HG03045 (cell line): Measurements from ENCODE around the gene LRP8.

Source experiments
- ATAC-seq: cut with Tn5 transposase; IDR thresholded peaks from one replicate; pipeline ENCODE4 v1.9.1; 2021; ENCODE audit warnings: mild to moderate bottlenecking, moderate library complexity; ENCODE audit not compliant: unreplicated experiment

The LRP8 gene

DNA sequence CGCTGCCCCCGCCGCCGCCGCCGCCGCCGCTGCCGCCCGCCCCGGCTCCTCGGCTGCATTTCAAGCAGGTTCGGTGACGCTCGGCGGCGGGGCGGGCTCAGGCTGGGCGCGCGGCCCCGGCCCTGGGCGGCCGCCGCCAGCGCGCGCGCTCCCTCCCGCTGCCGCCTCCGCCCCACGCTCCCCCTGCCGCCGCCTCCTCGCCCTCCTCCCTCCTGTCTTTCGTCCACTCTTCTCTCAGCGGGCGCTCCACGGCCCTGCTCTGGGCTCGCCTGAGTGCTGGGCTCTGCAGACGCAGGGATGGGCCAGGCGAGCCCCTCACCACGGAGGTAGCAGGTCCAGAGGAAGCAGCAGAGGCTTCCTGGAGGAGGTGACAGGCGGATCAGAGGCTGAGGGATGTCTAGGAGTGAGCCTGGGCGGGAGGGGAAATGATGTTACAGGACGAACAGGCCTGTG lies at the start of gene LRP8:
TSS of gene LRP8 (minus strand) at position 62 of the 453 bp plus-strand sequence. CDS start 158 bp downstream, outside the sequence.
- peak; percentile 38 for ATAC-seq

DNA sequence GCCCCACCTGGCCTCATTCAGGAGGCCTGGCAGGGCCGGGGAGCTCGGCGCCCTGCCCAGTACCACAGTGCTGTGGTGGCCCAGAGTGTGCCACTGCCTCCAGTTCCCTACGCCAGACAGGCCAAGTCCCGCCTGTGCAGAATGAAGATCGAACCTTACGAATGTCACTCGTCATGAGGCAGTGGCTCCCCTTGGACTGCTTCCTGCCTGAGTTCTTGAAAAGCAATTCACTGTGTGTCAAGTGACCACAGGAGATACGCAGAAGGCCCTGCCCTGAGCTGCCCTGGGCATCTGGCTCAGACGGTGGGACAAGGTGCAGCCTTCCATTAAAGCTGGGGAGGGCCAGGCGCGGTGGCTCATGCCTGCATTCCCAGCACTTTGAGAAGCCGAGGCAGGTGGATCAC lies 49.6 kb upstream of the LRP8 start:
- no peak for ATAC-seq

DNA sequence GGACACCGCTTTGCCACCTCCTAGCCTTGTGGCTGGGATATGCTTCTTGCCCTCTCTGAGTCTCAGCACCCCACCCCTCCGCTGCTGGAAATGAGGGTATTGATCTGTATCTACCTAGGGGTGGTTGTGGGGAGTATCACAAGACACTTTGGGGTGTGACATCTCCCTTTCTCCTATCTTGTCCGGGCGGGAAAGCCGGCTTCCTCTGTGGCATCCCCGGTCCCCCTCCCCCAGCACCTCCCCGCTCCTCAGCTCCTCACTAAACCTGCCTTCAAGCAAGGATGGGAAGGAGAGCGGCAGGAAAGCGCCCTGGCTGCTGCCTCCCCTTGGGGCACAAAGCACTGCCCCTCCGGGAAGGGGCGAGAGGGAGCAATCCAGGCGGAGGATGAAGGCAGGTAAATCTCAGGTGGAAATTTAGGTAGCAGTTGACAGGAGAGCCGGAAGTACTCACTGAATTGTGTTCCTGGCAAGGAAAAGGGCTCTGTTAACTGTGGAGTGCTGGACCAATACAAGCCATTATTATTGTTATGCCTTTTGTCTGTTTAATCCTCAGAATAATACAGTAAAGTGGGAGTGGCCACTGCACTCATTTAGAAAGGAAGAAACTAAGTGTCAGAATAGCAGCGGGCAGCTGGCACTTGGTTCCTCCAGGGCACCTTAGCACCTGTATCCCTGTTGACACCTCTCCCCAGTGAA lies 49.0 kb upstream of the LRP8 start:
- ATAC-seq = no peak

DNA sequence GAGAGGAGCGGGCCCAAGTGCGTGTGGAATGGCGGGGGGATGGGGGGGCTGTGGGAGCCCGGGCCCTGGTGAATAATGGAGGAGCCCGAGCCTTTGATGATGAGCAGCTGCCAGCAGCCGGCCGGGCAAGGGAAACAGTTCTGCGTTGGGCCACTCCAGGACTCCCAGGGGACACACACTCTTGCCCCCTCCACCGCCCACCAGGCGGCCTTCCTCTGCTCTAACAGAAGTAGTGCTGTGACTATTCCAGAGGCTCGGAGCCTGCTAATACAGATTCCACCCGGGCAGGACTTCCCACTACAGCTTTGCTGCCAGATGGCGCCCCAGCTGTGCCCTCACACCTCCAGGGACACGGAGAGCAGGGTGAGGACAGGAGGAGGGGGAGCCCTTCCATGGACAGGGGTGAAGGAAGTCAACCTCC lies 48.2 kb upstream of the LRP8 start:
- ATAC-seq = no peak

DNA sequence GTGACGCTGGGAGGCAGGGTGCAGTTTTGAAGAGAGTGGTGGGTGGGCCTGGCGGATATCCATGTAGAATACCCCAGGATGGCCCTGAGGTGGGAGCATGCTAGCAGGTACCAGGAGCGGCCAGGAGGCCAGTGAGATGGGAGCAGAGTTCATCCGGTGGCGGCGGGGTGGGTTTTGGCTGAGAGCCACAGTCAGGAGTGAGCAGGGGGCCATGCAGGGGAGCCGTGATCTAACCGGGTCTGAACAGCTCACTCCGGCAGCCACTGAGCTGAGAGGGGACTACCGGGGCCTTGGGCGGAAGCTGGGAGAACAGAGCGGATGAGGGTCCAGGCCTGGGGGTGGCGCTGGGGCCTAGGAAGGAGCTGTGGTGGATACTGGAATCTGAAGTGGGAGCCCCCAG lies 47.6 kb upstream of the LRP8 start:
- no peak for ATAC-seq

DNA sequence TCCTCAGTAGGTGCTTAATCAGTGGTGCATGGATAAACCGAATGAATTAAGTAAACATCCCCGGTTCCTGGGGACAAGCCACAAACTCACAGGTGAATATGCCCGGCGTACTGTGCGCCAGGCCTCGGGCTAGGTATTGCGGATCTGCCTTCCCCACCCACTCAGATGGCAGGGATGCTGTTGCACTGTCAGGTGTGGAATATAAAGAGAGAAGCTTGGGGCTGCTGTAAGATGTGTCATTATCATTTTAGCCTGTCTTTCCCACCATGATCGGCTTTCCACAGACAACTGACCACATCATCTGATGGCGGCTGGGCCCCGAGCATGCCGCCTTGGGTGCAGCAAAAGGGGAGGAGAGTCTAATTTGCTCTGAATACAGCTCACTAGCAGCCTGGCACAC lies 45.4 kb upstream of the LRP8 start:
- no peak for ATAC-seq

DNA sequence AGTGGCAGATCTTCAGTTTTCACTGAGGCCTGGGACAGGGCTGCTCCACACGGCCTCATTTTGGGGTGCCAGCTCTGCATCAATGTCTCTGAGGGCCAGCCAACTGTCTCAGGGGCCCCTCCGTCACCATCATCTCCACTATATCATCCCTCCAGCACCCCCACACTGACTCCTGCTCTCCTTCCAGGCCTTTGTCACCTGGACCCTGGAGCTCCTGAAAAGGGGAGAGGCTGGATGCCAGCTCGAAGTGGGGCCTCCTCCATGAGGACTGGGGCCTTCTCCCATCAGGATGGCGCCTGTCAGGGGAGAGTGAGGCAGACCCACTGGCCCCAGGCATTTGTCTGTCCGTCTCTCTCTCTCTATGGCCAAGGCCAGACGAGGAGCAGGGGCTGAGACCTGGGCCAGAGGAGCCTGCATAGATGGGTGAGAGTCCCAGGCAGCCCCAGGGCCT lies 44.7 kb upstream of the LRP8 start:
- ATAC-seq = no peak

DNA sequence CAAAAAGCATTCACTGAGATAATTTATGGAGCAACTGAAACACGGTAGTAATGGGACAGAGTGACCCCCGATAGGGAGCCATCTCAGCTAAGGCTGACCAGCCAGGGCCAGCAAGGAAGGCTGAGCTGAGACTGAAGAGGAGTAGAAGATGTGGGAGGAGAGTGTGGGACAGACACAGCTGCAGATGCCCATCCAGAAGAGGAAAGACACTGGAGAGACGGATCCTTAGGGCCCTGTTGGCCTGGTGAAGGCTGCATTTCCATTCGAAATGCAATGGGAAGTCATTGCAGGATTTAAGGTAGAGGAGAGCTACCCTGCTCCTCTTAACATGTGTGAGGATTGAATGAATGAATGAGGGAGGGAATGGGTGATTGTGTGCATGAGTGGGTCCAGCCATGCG lies 44.0 kb upstream of the LRP8 start:
- no peak for ATAC-seq

DNA sequence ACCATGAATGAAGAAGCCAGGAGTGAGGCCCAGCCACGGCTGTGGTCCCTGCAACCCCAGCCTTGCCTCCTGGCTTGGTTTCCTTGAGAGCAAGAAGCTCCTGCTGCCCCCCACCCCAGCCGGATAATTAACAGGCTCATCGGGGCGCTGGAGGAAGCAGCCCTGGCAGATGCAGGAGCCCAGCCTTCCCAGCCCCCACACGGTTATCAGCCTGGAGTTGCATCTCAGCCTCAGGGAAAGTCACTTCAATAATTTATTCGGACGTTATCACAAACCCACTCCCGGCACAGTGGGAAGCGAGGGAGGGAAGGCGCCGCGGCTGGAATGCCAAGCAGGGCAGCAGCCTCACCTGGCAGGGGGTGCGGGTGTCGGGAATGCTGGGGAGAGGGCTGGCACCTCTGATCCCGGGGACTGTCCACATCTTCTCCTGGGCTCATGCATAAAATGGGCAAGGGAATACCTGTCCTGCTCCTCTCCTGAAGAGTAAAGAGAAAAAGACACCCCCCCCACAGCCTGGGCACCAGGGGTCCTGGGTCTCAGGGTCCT lies 43.3 kb upstream of the LRP8 start:
- ATAC-seq = no peak

DNA sequence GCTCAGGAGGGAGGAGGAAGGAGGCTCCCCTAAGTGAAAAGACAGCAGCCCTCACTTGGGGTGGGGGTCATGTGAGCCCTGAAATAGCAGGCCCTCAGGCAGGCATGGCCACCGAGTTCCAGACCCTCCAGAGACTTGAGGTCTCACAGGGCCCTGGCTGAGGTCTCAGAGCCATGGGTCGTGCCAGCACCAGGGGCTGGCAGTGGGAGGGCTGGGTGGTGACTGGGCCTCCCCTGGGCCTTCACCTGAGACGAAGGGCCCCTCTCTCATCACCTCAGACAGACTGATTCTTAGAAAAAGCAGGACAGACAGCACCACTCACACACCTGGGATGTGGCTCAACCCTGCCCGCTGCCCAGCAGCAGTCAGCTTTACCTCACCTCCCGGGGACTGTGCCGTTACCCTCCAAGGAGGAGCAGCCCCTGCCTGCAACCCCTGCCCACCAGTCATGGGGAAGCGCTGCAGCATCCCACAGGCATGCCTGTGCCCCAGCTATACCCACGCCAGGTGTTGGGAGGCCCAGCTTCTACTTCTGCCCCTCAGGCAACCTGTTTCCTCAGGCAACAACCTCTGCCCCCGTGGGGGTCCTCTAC lies 42.6 kb upstream of the LRP8 start:
- ATAC-seq = no peak

DNA sequence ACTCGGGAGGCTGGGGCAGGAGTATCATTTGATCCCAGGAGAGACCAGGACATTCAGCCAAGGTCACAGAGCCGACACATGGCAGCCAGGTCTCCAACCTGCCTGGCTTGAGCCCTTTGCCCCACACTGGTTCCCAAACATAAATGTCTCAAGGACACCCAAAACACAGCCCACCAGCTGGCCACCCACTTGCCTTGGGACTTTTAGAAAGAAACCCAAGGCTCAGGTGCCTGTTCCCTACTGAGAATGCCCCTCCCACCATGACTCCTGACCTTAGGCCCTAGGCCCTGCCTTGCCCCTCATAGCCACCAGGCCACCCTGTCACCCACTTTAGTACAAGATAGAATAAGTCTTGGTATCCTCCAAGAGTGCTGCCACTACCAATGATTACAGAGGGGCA lies 41.9 kb upstream of the LRP8 start:
- no peak for ATAC-seq

DNA sequence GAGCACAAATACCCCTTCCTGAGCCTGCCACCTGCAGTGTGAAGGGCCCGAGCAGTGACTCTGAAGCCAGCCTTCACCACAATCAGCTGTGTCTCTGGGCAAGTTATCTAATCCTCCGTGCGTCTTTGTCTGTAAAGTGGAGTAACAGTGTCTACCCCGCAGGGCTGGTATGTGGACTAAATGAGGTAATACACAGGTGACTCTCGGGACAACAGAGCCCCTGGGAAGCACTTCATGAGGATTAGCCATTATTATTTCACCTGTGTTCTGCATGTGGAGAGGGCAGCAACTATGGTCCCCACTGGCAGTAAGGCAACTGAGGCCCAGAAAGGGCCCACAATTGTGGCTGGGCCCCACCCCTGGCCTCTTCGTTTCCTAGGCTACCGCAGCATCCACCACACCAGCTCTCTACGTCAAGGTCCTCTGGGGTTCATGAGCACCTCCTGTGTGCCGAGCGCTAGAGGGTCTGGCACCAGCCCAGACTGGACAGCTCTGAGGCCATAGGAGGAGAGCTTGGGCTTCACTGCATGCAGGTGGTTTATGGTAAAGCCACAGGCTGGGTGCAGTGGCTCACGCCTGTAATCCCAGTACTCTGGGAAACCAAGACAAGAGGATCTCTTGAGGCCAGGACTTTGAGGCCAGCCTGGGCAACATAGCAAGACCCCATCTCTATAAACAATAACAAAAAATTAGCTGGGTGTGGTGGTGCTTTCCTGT lies 41.3 kb upstream of the LRP8 start:
- ATAC-seq = no peak

DNA sequence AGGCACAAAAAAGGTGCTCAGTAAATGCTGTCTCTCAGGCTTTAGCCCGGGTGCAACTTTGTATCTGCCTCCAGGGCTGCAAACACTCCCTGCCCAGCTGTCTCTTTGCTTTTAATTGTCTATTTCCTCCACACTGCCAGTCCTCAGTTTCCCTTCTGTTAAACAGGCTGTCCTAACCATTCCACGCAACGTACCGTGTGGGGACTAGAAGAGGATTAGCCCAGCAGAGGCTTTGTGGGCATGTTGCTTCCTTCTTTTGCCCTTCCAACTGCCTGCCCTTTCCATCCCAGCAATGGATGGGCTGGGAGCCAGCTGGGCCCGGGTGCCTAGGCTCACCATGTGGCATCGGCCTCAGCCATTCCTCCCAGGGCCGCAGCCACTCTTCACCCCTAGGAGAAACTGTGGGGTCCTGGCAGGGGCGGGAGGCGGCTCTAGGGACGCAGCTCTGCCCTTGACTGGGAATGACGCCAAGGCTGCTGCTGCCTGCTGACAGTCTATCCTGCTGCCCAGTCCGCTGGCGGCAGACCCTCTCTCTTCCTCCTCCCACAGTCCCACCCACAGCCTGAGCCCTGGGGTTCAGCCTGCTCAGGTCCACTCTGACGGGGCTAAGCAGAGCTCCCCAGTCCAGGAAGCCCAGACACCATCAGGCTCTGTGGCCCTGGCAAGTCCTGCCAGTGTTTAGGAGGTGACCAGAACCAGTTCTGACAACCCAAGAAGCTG lies 40.6 kb upstream of the LRP8 start:
- no peak for ATAC-seq

DNA sequence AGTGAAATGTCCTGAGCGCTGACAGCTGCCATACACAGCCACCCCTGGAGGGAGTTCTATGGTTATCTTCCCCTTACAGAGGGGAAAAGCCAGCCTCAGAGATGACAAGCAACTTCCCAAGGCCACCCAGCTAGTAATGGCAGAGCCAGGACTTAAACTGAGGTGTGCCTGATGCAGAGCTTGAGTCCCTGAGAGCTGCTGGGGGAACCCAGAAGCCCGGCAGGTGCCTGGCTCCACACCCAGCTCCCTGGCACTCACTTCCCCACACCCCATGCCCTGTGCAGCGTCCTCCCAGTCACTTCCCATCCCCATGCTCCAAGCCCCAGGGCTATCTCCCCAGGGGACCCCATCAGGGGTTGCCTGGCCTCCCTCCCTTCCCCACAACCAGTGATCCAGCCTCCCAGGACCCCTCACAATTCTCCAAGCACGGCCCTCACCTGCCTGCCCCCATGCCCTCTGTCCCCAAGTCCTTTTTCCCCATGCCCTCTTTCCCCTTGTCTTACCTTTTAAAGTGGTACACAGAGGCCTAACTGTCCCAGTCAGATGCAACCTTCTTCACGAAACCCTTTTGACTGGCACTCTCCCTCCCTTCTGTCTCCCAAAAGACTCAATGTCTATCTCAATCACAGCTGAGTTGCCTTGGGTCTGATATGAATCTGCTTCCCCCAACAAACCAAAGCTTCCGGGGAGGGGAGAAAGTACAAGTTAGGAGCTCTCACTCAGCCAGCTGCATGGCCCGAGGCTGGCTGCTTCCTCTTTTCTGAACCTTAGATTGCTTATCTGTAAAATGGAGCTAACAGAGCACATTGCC lies 39.8 kb upstream of the LRP8 start:
- ATAC-seq = peak; percentile 59

DNA sequence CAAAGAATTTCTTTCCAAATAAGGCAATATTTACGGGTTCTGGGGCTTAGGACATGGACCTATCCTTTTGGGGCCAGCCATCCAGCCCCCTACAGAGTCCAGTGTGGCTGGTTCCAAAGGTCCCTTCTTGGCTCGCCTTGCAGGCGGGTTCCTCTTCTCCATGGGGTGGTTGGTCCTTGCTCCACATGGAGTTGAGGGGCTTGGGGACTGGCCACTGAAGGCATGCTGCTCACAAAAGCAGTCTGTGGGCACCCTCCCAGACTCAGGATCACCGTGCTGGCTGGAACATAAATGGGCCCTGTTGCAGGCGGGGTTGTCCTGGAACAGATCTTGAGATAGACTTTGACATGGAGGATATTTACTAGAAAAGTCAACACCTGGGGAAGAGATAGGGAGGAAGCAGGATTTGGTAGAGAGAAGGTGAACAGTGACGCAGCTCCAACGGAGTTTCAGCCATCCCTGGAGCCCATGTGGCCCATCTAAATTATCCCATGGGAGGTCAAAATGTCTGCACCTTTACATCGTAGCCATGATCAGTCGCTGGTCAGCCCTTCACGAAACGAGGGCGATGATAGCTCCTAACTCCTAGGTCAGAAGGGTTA lies 39.1 kb upstream of the LRP8 start:
- no peak for ATAC-seq

DNA sequence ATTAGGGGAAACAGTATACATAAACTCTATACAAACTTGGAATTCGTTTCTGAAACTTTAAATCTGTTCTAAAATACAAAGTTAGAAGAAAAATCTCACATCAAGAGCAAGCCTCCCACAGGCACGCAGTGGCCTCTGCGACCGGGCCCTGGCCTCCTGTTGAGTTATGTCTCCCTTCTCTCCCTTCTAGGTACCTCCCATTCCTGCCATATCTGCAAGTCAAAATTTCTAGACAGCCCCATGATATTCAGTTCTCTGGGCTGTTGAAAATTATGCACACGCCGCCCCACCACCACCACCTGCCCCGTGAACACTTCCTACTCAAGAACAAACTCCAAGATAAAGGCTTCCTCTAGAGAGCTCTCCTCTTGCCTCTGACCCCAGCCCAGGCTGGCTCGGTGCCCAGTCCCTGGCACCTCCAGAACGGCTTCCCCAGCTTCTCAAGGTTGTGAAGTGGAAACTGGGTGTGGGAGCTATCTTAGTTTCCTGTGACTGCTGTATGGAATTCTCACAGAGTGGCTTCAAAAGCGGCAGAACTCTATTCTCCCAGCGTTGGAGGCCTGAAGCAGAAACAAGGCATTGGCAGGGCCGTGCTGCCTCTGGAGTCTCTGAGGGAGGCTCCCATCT lies 37.7 kb upstream of the LRP8 start:
- ATAC-seq = no peak

DNA sequence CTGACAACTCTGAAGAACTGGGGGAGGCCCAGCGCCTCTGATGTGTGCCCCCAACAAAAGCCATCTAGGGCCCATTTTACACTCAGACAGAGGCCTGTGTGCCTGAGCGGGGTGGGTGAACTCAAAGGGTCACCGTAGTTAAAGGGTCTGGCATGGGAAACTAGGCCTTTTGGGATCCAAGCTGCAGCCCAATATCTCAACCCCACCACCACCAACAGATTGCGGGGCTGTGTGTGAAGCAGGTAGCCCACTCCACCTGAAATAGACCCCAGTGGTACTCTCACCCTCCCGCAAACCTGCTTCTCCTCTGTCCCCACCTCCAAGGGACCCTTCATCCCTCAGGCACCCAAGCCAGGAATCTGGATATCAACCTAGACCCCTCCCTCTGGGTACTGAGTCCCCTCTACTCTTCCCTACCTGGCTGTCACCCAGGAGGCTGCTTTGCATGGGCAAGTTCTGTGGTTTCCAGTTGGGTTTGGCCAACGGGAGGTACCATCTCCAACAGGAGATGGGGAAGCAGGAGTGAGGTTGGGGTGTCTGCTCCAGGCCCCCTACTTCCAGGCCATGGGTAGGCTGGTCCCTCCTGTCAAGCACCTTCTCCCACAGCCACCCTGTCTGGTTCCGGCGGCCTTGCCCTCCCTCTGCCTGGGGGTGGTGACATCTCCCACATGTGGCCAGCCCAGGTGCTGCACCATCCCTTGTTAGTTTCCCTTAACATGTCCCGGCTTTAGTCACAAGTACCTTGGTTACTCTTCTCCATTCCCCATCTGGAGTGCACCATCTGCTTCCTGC lies 35.2 kb upstream of the LRP8 start:
- ATAC-seq = no peak

DNA sequence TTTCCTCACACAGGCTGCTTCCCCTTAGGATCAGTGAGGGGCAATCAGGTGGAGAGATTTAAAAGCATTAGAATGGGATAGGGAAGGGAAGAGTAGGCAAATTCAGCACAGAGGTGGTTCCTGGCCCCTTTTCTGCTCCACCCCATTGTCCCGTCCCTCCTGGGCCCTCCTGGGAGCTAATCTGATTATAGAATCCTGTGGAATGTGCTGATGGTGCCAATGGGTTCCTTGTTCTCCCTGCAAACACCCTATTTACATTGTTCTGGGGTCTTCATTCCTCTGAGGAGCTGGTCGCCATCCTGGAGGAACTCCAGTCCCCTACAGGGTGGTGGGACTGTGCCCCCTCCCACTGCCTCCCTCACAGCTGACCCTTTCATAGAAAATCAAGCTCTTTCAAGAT lies 34.4 kb upstream of the LRP8 start:
- ATAC-seq = no peak

DNA sequence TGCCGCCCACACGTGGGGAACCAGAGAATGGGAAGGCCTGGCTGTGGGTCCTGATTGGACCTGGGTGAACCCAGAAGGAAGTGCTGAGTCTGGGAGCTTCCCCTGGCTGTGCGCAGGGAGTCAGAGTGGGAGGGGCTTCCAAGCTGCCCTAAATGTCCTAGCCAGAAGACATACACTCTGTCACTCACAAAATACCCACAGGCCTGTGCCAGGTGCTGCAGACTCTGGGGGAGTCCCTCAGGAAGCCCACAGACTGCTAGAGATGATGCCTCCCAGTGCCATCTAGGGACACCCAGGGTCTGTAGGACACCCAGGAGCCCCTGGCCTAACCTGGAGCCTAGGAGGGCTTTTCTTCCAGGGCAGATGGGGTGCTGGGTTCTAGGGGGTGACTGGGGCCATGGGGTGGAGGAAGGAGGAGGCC lies 33.7 kb upstream of the LRP8 start:
- ATAC-seq = no peak
